Hematopoietic multipotent progenitor cell treated with erythropoietin and hydrocortisone succinate and interleukin-3 and kit ligand, for 8 days (in vitro differentiated cells): ENCODE data around the gene EIF3F.

ENCODE experiments used
- DNase-seq: peaks from one replicate; pipeline ENCODE4 v3.0.0-alpha.2; 2015

EIF3F gene

GRCh38 chr11:8040261-8040920 lies 53.3 kb downstream of the EIF3F start:
- no peak for DNase-seq

GRCh38 chr11:8040921-8041285 lies 53.8 kb downstream of the EIF3F start:
- no peak for DNase-seq

- no peak for DNase-seq
Observed at GRCh38 chr11:8041576-8041975, 54.4 kb downstream of the EIF3F start.

GRCh38 chr11:8043756-8044155 lies 56.6 kb downstream of the EIF3F start:
- no peak for DNase-seq

GRCh38 chr11:8045839-8046238 lies 58.7 kb downstream of the EIF3F start:
- DNase-seq: no peak

GRCh38 chr11:8047382-8047781 lies 60.2 kb downstream of the EIF3F start:
- no peak for DNase-seq

- DNase-seq: no peak
Observed at GRCh38 chr11:8049084-8049483, 61.9 kb downstream of the EIF3F start.
